Motor neuron (in vitro differentiated cells): Measurements from ENCODE around the gene SNAP23. TPM values are rescaled to one million over a fixed set of nuclear protein-coding genes. Genes with fewer than 3 reads are reported as not detected.

Experiments
- ATAC-seq, 8 experiments: fragments of 200-7000 bp; cut with Tn5 transposase; replicated peaks in 6 of 8; 2 replicates each; pipeline ENCODE4 v1.8.0; 2021; ENCODE audit warnings: mild to moderate bottlenecking in 8 of 8, moderate library complexity in 8 of 8
- H3K27ac ChIP-seq, 2 donors: fragments of 250-450 bp; sonication (Bioruptor Pico); 2 replicates each; pipeline ENCODE4 v1.9.0; 2021; ENCODE audit warnings: antibody characterized with exemption in 2 of 2, mild to moderate bottlenecking in 2 of 2, moderate library complexity in 1 of 2
- H3K4me1 ChIP-seq, 2 donors: fragments of 250-450 bp; sonication (Bioruptor Pico); replicated peaks in 1 of 2; 2 replicates each; pipeline ENCODE4 v1.6.1; 2021; ENCODE audit warnings: antibody characterized with exemption in 2 of 2, mild to moderate bottlenecking in 2 of 2, moderate library complexity in 1 of 2
- H3K4me3 ChIP-seq, 5 donors: fragments of 250-450 bp; sonication (Bioruptor Pico); 2 replicates each; pipeline ENCODE4 v1.9.0; 2021; ENCODE audit warnings: antibody characterized with exemption in 5 of 5, mild to moderate bottlenecking in 5 of 5, moderate library complexity in 4 of 5
- WGBS, 10 experiments: fragments of 450-650 bp; shearing (Covaris generic); methylation state at CpG; one replicate each; pipeline ENCODE4 v1.0.0; 2022; 5-methylcytosine and 5-hydroxymethylcytosine counted together
- in situ Hi-C, 9 experiments: fragments of 400-800 bp; cut with MboI; loops; one replicate each; pipeline ENCODE4 v1.15.0; 2021; ENCODE audit warnings: low sequenced_read_pairs in 9 of 9, low pct_unique_long_range_greater_than_20kb in 2 of 9; ENCODE audit not compliant: unreplicated experiment in 9 of 9
- total RNA-seq, 8 experiments: library from RNA; unstranded; fragments of 300-600 nt; gene quantifications; 2 replicates each; pipeline versions ENCODE4 v1.2.3 to v1.2.4, GENCODE V29; 2022

Gene SNAP23
- total RNA-seq, 8 experiments from 2014 or later: 5.6 to 72.9 (median 23.3) TPM

DNA sequence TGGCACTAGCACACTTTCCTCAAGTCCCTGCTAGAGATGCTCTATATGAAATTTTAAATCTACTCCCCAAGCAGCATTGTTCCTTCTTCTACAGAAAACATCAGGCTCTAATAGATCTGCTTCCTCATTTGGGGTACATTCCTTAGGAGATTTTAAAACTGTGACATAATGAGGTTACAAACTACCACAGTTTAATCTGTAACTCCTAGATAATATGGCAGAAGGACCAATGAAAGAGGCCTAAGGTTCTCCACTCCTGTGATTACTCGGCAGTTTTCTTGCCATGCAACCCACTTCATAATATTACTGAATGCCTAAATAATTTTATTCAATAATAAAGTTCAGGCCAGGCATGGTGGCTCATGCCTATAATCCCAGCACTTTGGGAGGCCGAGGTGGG, 20.6 kb upstream of the SNAP23 start:
- in situ Hi-C loops: no loop called here

DNA sequence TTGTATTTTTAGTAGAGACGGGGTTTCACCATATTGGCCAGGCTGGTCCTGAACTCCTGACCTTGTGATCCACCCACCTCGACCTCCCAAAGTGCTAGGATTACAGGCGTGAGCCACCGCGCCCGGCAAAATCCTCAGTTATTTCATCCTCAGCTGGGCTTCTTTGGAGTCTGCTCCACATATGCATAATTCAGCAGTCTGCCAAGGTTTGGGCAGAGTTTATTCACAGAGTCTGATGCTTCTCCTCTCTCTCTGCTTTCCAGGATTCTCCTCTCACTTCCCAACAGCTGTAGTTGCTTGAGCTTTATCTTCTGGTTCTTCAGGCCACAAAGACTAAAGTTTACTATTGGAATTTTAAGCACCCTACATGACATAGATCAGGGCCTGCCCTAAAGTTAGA, 12.7 kb upstream of the SNAP23 start:
- Histone ChIP-seq H3K4me1 (no peaks in the 10 kb centered on the region), H3K4me3 (no peak overlapping the region), H3K27ac (no peak overlapping the region)
- ATAC-seq: peak in 3 of 8 experiments; percentile 27 to 98 (median 89)
- in situ Hi-C loops: no loop called here
- 17 to 100% (median 92%) methylated on average over 1 to 4 of the region's 6 CpGs; no CpG with 5 or more reads in 5 of the 10 experiments for WGBS, 10 experiments

More for the DNA sequence above, 20.6 kb upstream of the SNAP23 start:
- WGBS, 10 experiments: 40 to 100% (median 80%) methylated on average over 1 to 2 of the region's 2 CpGs; no CpG with 5 or more reads in 2 of the 10 experiments
- Histone ChIP-seq H3K4me1 (no peaks in the 10 kb centered on the region), H3K27ac (no peak overlapping the region), H3K4me3 (no peak overlapping the region)
- no peak for ATAC-seq

DNA sequence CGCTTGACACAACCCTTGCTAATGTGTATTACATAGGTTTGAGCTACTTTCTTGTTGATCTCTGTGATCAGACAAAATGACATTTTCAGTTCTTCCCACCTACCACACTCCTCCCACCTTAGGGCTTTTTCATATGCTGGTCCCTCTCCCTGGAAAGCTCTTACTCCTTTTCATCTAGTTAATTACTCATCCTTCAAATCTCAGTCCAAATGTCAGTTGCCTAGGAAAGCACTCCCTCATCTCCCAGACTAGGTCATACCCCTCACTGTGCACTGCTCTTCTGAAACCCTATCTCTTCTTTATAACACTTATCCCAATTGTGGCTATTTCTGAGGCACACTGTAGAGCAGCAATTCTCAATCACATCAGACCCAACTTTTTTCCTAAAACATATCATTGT, 11.8 kb upstream of the SNAP23 start:
- in situ Hi-C loops: no loop called here
- no peak for ATAC-seq
- no peak overlapping the region for H3K4me3 ChIP-seq
- no peak overlapping the region for H3K27ac ChIP-seq
- 89 to 100% (median 100%) methylated on average over 1 of the region's 1 CpG; no CpG with 5 or more reads in 3 of the 10 experiments for WGBS, 10 experiments
- H3K4me1 ChIP-seq: no peaks in the 10 kb centered on the region

DNA sequence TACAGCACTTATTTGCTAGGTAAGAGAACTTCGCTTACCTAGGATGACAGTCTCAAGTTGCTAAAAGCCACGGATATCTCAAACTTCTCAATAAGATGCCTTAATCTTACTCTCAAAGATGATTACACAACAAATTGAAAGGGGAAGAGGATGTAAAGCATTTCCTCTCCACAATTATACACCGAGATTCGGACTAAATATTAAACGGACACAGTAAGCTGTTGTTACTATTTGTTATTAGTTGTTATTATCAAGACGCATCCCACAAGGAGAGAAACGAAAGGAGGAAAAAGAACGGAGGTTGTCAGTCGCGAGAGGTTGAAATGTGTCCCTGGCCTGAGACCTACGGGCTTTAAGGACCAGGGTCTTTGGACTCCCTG, 5.2 kb upstream of the SNAP23 start:
- WGBS, 10 experiments: 0 to 9% (median 6%) methylated on average over 2 to 11 of the region's 11 CpGs
- peak in 2 of 8 experiments; percentile 0 to 4 for ATAC-seq
- in situ Hi-C loops: no loop called here
- H3K4me3 ChIP-seq: peak overlapping the region; percentile 52 to 99 (median 70)
- peaks cover 2 to 11% of the 10 kb centered on the region in 2 donors for H3K4me1 ChIP-seq
- H3K27ac ChIP-seq: peak overlapping the region; percentile 73 to 84

GRCh38 chr15:42490671-42491538, 4.5 kb upstream of the SNAP23 start, which contains the start of gene ZNF106:
Gene ZNF106 (minus strand): TSS chr15:42491141. CDS start chr15:42472289, 18,852 bp downstream.
- WGBS, 10 experiments: 0 to 18% (median 2%) methylated on average over 2 to 41 of the region's 51 CpGs
- peak; percentile 9 to 74 (median 68) for ATAC-seq
- peak within 1 kb of the TSS; percentile 73 to 84 for H3K27ac ChIP-seq
- peaks cover 2 to 11% of the 10 kb centered on the region in 2 donors for H3K4me1 ChIP-seq
- peak within 1 kb of the TSS; percentile 52 to 99 (median 70) for H3K4me3 ChIP-seq
- in situ Hi-C loops: no loop called here

DNA sequence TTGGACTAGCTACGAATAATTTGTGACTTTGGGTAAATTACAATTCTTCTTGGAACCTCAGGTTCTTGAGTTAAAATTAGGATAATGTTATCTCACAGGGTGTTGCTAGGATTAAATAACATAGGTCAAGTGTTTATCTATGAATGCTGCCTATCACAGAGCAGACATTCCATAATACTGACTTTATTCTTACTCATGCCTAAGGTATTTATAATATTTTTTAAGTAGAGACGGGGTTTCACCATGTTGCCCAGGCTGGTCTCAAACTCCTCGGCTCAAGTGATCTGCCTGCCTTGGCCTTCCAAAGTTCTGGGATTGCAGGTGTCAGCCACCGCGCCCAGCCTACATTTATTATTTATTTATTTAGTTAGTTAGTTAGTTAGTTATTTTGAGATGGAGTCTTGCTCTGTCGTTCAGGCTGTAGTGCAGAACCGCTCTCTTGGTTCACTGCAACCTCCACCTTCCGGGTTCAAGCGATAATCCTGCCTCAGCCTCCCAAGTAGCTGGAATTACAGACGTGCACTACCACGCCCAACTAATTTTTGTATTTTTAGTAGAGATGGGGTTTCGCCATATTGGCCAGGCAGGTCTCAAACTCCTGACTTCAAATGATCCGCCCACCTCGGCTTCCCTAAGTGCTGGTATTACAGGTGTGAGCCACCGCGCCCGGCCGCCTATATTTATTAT, 3.8 kb upstream of the SNAP23 start:
- Histone ChIP-seq H3K4me3 (peak overlapping the region; percentile 52 to 99 (median 70)), H3K4me1 (peaks cover 2 to 17% of the 10 kb centered on the region in 2 donors), H3K27ac (peak overlapping the region; percentile 73 to 84)
- WGBS, 10 experiments: 0 to 93% (median 70%) methylated on average over 1 to 10 of the region's 18 CpGs; no CpG with 5 or more reads in 2 of the 10 experiments
- peak in 1 of 8 experiments; percentile 1 for ATAC-seq
- in situ Hi-C loops: no loop called here

DNA sequence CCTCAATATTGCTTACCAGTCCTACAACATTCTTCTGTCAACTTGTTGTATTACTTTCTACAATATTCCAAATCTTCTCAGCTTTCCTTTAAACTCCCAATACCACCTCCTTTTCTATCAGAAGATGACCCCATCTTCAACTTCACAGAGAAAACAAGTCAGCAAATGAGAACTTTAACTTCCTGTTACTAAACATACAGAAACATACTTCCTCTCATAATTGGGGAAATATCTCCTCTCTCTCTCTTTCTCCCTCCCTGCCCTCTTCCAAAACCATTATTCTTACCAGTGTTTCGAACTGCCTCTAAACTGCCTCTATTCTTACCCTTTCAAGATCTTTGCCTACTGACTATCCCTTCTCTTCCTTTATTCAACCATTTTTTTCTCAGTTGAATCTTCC, 1.8 kb upstream of the SNAP23 start:
- in situ Hi-C loops: no loop called here
- ATAC-seq: no peak
- H3K4me1 ChIP-seq: peaks cover 2 to 17% of the 10 kb centered on the region in 2 donors
- H3K27ac ChIP-seq: no peak overlapping the region
- no peak overlapping the region for H3K4me3 ChIP-seq
- 50 to 100% (median 81%) methylated on average over 1 of the region's 1 CpG for WGBS, 10 experiments

GRCh38 chr15:42494998-42495360, 455 bp upstream of the SNAP23 start:
- ATAC-seq: peak in 6 of 8 experiments; percentile 0 to 39 (median 8)
- H3K4me3 ChIP-seq: peak overlapping the region; percentile 47 to 87 (median 63)
- peaks cover 2 to 15% of the 10 kb centered on the region in 2 donors for H3K4me1 ChIP-seq
- WGBS, 10 experiments: 0 to 48% (median 34%) methylated on average over 2 to 9 of the region's 10 CpGs; no CpG with 5 or more reads in 1 of the 10 experiments
- peak overlapping the region; percentile 45 to 60 for H3K27ac ChIP-seq
- in situ Hi-C loops: no loop called here

- ATAC-seq: peak in 1 of 8 experiments; percentile 1
- 0 to 100% (median 91%) methylated on average over 1 to 4 of the region's 6 CpGs for WGBS, 10 experiments
- Histone ChIP-seq H3K4me1 (peaks cover 2 to 11% of the 10 kb centered on the region in 2 donors), H3K27ac (no peak overlapping the region), H3K4me3 (no peak overlapping the region)
- in situ Hi-C loops: no loop called here
These were observed 3.0 kb downstream of the SNAP23 start for GRCh38 chr15:42498212-42499068.

DNA sequence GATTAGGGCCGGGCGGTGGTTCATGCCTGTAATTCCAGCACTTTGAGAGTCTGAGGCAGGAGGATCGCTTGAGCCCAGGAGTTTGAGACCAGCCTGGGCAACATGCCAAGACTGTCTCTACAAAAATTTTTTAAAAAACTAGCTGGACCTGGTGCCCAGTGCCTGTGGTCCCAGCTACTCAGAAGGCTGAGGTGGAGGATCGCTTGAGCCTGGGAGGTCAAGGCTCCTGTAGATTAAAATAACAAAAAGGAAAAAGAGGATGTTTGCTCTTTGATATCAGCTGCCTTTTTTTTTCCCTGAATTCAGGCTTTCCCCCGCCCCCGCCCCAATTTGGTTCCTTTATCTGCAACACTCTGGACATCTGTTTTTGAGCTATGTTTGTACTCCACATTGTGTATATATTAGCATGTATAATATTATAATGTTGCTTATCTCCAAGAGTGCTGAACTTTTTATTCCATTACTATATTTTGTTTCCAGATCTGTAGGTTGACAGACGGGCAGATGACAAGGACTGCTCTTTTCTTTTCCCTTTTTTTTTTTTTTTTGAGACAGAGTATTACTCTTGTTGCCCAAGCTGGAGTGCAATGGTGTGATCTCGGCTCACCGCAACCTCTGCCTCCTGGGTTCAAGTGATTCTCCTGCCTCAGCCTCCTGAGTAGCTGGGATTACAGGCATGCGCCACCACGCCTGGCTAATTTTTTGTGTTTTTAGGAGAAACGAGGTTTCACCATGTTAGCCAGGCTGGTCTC, 4.6 kb downstream of the SNAP23 start:
- ATAC-seq: no peak
- H3K27ac ChIP-seq: no peak overlapping the region
- 50 to 100% (median 81%) methylated on average over 1 to 6 of the region's 12 CpGs for WGBS, 10 experiments
- peaks cover 0 to 6% of the 10 kb centered on the region in 2 donors for H3K4me1 ChIP-seq
- H3K4me3 ChIP-seq: no peak overlapping the region
- in situ Hi-C loops: no loop called here

DNA sequence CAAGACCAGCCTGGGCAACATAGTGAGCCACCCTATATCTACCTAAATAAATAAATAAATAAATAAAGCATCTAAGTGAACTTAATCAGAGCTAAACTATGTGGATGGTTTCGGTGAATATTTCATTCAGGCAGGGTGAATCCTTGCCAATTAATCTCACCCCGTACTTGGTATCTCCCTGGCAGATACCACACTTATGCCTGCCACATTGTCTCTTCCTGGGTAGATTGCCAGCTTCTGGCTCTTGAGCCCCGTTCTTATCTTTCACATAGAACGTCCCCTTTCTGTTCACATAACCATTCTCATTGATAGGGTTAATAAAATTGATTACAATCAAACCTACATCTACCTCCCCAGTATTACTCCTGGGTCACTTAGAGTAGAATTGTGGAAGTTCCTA, 7.0 kb downstream of the SNAP23 start:
- in situ Hi-C loops: no loop called here
- WGBS, 10 experiments: 65 to 100% (median 93%) methylated on average over 1 to 4 of the region's 4 CpGs; no CpG with 5 or more reads in 3 of the 10 experiments
- no peak for ATAC-seq

DNA sequence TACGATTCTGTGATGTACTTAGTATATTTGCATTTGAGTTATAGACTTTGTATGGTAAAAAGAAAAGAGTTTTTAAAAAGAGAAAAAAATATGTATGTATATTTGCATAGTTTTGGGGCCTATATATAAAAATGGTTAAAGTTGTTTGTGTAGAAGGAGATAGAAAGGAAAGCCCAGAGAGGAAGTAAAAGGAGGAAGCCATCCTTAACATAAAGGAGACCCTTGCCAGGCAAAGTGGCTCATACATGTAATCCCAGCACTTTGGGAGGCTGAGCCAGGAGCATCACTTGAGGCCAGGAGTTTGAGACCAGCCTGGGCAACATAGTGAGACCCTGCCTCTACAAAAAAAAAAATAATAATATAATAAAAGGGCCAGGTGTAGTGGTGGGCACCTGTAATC, 8.4 kb downstream of the SNAP23 start:
- no peak for ATAC-seq
- no peak overlapping the region for H3K4me3 ChIP-seq
- H3K4me1 ChIP-seq: no peaks in the 10 kb centered on the region
- 70 to 100% (median 93%) methylated on average over 1 of the region's 1 CpG; no CpG with 5 or more reads in 2 of the 10 experiments for WGBS, 10 experiments
- no peak overlapping the region for H3K27ac ChIP-seq
- in situ Hi-C loops: no loop called here

More for the DNA sequence above, 7.0 kb downstream of the SNAP23 start:
- Histone ChIP-seq H3K27ac (no peak overlapping the region), H3K4me1 (no peaks in the 10 kb centered on the region), H3K4me3 (no peak overlapping the region)
